ENCODE measurements around the gene ZNF502. TPM values are rescaled to one million over a fixed set of nuclear protein-coding genes. Genes with fewer than 3 reads are reported as not detected.

Gene ZNF502
- polyA plus RNA-seq, 1 donor (not counting 4 experiments of a cell fraction or from before 2014, with no cell fraction given), result 4.9 TPM

DNA sequence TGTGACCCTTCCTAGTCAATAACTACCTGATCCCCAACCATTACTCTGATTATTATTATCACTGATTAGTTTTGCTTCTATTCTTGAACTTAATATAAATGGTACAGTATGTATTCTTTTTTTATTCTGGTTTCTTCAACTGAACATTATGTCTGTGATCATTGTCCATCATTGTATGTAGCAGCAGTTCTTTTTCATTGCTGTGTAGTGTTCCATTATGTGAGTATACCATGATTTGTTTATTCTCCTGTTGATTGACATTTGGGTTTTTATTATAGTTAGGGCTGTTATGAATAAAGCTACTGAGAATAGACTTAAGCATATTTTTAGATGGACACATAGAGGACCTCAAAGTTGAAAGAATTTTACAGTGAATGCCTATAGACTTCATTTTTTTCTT, 51.8 kb downstream of the ZNF502 start:
- Histone ChIP-seq H3K27ac (ENCODE audit: control insufficient read depth, insufficient read depth, low read length) (no peak overlapping the region), H3K9me3 (ENCODE audit: control insufficient read depth, low read depth, low read length) (no peaks in the 10 kb centered on the region), H3K27me3 (ENCODE audit: control insufficient read depth, extremely low read depth, insufficient read depth, low read length) (no peaks in the 10 kb centered on the region), H2AFZ (ENCODE audit: control insufficient read depth, low read length) (no peak overlapping the region), H3K9me1 (ENCODE audit: control insufficient read depth, extremely low read depth, insufficient read depth, low read length) (no peaks in the 10 kb centered on the region), H3K4me3 (ENCODE audit: control insufficient read depth in 2 of 3, extremely low read depth in 1 of 3, insufficient read depth in 2 of 3, low read depth in 1 of 3, low read length in 3 of 3) (no peak overlapping the region), H3K4me1 (ENCODE audit: control insufficient read depth, extremely low read depth, insufficient read depth, low read length) (peaks cover 9% of the 10 kb centered on the region), H3K79me2 (ENCODE audit: control insufficient read depth, insufficient read depth, low read length) (peaks cover 44% of the 10 kb centered on the region), H4K20me1 (ENCODE audit: control insufficient read depth, extremely low read depth, insufficient read depth, low read length) (no peaks in the 10 kb centered on the region), H3K36me3 (ENCODE audit: control insufficient read depth in 2 of 2, extremely low read depth in 1 of 2, insufficient read depth in 2 of 2, low read length in 2 of 2) (peaks cover 0 to 7% of the 10 kb centered on the region in 2 experiments), H3K4me2 (ENCODE audit: control insufficient read depth, extremely low read depth, insufficient read depth, low read depth, low read length) (no peak overlapping the region), H3K9ac (ENCODE audit: control insufficient read depth, extremely low read depth, insufficient read depth, low read length) (no peak overlapping the region)
- DNase-seq (ENCODE audit: low read depth, low spot score) (no peak), FAIRE-seq (no peak)
- TF ChIP-seq, protein P1, sequence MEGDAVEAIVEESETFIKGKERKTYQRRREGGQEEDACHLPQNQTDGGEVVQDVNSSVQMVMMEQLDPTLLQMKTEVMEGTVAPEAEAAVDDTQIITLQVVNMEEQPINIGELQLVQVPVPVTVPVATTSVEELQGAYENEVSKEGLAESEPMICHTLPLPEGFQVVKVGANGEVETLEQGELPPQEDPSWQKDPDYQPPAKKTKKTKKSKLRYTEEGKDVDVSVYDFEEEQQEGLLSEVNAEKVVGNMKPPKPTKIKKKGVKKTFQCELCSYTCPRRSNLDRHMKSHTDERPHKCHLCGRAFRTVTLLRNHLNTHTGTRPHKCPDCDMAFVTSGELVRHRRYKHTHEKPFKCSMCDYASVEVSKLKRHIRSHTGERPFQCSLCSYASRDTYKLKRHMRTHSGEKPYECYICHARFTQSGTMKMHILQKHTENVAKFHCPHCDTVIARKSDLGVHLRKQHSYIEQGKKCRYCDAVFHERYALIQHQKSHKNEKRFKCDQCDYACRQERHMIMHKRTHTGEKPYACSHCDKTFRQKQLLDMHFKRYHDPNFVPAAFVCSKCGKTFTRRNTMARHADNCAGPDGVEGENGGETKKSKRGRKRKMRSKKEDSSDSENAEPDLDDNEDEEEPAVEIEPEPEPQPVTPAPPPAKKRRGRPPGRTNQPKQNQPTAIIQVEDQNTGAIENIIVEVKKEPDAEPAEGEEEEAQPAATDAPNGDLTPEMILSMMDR (optimal IDR thresholded peaks at IDR 0.05 in 1 of 3, IDR thresholded peaks at IDR 0.05 in 1 of 3, conservative IDR thresholded peaks at IDR 0.05 in 1 of 3; ENCODE audit: extremely low read depth in 1 of 3, insufficient read depth in 2 of 3, low read length in 3 of 3), result no peak
- no peak for TF ChIP-seq EZH2 (IDR thresholded peaks at IDR 0.05; ENCODE audit: low read length)
- dilution Hi-C loops (cut with MboI; ENCODE audit: extremely low pct_ligation_motif_present, low sequenced_read_pairs), result no loop called here

DNA sequence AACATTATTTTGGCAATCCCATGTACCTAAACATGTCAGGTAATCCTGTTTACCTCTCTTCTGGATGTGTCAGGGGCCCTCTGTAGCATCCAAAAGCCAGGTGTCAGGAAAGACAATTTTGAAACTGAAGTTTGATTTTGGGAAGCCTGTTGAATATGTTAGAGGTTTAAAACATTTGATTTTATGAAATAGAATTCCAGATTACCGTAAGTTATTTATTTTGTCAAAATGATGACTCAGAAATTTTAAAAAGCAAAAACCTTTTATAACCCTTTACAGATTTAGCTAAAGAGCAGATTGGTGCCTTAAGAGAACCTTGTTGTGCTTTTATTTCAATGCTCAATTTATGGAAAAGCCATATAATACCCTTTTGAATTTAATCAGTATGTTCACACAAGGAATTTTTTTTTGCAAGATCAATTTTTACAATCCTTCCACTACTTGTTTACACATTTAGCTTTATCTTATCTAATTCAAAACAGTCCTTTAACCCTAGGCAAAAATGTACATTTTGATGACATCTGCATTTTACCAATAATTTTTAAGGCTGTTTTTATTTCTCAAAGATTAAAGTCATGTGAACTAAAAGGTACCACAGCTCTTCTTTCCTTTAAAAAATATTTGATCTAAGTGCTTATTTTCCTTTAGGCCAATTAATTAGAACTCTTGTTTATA, 59.1 kb downstream of the ZNF502 start:
- no peak for FAIRE-seq
- Histone ChIP-seq H3K4me3 (ENCODE audit: control insufficient read depth in 2 of 3, extremely low read depth in 1 of 3, insufficient read depth in 2 of 3, low read depth in 1 of 3, low read length in 3 of 3) (no peak overlapping the region), H3K9me1 (ENCODE audit: control insufficient read depth, extremely low read depth, insufficient read depth, low read length) (no peaks in the 10 kb centered on the region), H3K36me3 (ENCODE audit: control insufficient read depth in 2 of 2, extremely low read depth in 1 of 2, insufficient read depth in 2 of 2, low read length in 2 of 2) (peaks cover 0 to 4% of the 10 kb centered on the region in 2 experiments), H3K9me3 (ENCODE audit: control insufficient read depth, low read depth, low read length) (peaks cover 2% of the 10 kb centered on the region), H3K4me1 (ENCODE audit: control insufficient read depth, extremely low read depth, insufficient read depth, low read length) (no peaks in the 10 kb centered on the region), H4K20me1 (ENCODE audit: control insufficient read depth, extremely low read depth, insufficient read depth, low read length) (no peaks in the 10 kb centered on the region), H3K4me2 (ENCODE audit: control insufficient read depth, extremely low read depth, insufficient read depth, low read depth, low read length) (no peak overlapping the region), H2AFZ (ENCODE audit: control insufficient read depth, low read length) (no peak overlapping the region), H3K79me2 (ENCODE audit: control insufficient read depth, insufficient read depth, low read length) (peaks cover 8% of the 10 kb centered on the region), H3K27ac (ENCODE audit: control insufficient read depth, insufficient read depth, low read length) (no peak overlapping the region), H3K27me3 (ENCODE audit: control insufficient read depth, extremely low read depth, insufficient read depth, low read length) (no peaks in the 10 kb centered on the region), H3K9ac (ENCODE audit: control insufficient read depth, extremely low read depth, insufficient read depth, low read length) (no peak overlapping the region)
- no peak for DNase-seq (ENCODE audit: low read depth, low spot score)
- dilution Hi-C loops (cut with MboI; ENCODE audit: extremely low pct_ligation_motif_present, low sequenced_read_pairs), result no loop called here
- TF ChIP-seq EZH2 (IDR thresholded peaks at IDR 0.05; ENCODE audit: low read length), result no peak
- TF ChIP-seq, protein P1 (optimal IDR thresholded peaks at IDR 0.05 in 1 of 3, IDR thresholded peaks at IDR 0.05 in 1 of 3, conservative IDR thresholded peaks at IDR 0.05 in 1 of 3; ENCODE audit: extremely low read depth in 1 of 3, insufficient read depth in 2 of 3, low read length in 3 of 3), result no peak

Data from keratinocyte (primary cell).